ENCODE data around the gene UTP25. TPM values are rescaled to one million over a fixed set of nuclear protein-coding genes. Genes with fewer than 3 reads are reported as not detected.

Gene UTP25
- total and polyA plus RNA-seq, 2 experiments from 2014 or later, result 3.6 to 8.9 TPM

DNA sequence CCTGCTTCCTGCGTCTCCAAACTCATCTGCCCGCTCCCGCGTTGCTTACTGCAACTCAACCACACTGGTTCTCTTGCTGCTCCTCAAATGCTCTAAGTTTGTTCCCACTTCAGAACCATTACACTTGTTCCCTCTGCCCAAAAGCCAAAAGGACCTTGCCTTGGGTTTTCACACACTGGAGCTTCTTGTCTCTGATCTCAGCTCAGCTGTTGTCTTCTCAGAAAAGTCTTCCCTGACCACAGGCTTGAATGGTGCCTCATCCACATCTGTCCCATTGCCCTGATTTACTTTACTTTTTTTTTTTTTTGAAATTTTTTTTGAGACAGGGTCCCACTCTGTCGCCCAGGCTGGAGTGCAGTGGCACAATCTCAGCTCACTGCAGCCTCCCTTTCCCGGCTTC is 66.0 kb downstream of the UTP25 start:
- Mint-ChIP-seq H3K4me1 (peaks cover 2% of the 10 kb centered on the region; the same call in 2 of the 3 replicates), H3K36me3 (ENCODE audit: low read depth) (no peaks in the 10 kb centered on the region), H3K27me3 (ENCODE audit: insufficient read depth, low read depth, poor library complexity) (peaks cover 2% of the 10 kb centered on the region), H3K4me3 (no peak overlapping the region), H3K27ac (no peak overlapping the region), H3K9me3 (no peaks in the 10 kb centered on the region)
- no peaks in the 10 kb centered on the region for H3K9me2 ChIP-seq (ENCODE audit: insufficient read depth)
- H3K27ac ChIP-seq (ENCODE audit: low read depth), result no peak overlapping the region
- peaks cover 10% of the 10 kb centered on the region for H3K27me3 ChIP-seq (ENCODE audit: insufficient read depth)
- no peaks in the 10 kb centered on the region for H4K20me1 ChIP-seq (replicated peaks; ENCODE audit: insufficient read depth)
- peaks cover 3% of the 10 kb centered on the region; the same call in 1 of the 2 replicates for H3K4me1 ChIP-seq (ENCODE audit: insufficient read depth)
- TF ChIP-seq NANOG (IDR thresholded peaks at IDR 0.05; ENCODE audit: borderline replicate concordance) (no peak), POLR2AphosphoS5 (IDR thresholded peaks at IDR 0.05; ENCODE audit: low read depth) (no peak), ZNF331 (CRISPR knock-in tag; IDR thresholded peaks at IDR 0.05; ENCODE audit: low read depth) (no peak), EZH2phosphoT487 (IDR thresholded peaks at IDR 0.05; ENCODE audit: unreplicated experiment) (no peak), ZNF114 (CRISPR knock-in tag; IDR thresholded peaks at IDR 0.05) (no peak)
- TF ChIP-seq, protein P1, sequence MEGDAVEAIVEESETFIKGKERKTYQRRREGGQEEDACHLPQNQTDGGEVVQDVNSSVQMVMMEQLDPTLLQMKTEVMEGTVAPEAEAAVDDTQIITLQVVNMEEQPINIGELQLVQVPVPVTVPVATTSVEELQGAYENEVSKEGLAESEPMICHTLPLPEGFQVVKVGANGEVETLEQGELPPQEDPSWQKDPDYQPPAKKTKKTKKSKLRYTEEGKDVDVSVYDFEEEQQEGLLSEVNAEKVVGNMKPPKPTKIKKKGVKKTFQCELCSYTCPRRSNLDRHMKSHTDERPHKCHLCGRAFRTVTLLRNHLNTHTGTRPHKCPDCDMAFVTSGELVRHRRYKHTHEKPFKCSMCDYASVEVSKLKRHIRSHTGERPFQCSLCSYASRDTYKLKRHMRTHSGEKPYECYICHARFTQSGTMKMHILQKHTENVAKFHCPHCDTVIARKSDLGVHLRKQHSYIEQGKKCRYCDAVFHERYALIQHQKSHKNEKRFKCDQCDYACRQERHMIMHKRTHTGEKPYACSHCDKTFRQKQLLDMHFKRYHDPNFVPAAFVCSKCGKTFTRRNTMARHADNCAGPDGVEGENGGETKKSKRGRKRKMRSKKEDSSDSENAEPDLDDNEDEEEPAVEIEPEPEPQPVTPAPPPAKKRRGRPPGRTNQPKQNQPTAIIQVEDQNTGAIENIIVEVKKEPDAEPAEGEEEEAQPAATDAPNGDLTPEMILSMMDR (conservative IDR thresholded peaks at IDR 0.05; ENCODE audit: low read depth in 2 of 2), result no peak
- TF ChIP-seq, protein P2, sequence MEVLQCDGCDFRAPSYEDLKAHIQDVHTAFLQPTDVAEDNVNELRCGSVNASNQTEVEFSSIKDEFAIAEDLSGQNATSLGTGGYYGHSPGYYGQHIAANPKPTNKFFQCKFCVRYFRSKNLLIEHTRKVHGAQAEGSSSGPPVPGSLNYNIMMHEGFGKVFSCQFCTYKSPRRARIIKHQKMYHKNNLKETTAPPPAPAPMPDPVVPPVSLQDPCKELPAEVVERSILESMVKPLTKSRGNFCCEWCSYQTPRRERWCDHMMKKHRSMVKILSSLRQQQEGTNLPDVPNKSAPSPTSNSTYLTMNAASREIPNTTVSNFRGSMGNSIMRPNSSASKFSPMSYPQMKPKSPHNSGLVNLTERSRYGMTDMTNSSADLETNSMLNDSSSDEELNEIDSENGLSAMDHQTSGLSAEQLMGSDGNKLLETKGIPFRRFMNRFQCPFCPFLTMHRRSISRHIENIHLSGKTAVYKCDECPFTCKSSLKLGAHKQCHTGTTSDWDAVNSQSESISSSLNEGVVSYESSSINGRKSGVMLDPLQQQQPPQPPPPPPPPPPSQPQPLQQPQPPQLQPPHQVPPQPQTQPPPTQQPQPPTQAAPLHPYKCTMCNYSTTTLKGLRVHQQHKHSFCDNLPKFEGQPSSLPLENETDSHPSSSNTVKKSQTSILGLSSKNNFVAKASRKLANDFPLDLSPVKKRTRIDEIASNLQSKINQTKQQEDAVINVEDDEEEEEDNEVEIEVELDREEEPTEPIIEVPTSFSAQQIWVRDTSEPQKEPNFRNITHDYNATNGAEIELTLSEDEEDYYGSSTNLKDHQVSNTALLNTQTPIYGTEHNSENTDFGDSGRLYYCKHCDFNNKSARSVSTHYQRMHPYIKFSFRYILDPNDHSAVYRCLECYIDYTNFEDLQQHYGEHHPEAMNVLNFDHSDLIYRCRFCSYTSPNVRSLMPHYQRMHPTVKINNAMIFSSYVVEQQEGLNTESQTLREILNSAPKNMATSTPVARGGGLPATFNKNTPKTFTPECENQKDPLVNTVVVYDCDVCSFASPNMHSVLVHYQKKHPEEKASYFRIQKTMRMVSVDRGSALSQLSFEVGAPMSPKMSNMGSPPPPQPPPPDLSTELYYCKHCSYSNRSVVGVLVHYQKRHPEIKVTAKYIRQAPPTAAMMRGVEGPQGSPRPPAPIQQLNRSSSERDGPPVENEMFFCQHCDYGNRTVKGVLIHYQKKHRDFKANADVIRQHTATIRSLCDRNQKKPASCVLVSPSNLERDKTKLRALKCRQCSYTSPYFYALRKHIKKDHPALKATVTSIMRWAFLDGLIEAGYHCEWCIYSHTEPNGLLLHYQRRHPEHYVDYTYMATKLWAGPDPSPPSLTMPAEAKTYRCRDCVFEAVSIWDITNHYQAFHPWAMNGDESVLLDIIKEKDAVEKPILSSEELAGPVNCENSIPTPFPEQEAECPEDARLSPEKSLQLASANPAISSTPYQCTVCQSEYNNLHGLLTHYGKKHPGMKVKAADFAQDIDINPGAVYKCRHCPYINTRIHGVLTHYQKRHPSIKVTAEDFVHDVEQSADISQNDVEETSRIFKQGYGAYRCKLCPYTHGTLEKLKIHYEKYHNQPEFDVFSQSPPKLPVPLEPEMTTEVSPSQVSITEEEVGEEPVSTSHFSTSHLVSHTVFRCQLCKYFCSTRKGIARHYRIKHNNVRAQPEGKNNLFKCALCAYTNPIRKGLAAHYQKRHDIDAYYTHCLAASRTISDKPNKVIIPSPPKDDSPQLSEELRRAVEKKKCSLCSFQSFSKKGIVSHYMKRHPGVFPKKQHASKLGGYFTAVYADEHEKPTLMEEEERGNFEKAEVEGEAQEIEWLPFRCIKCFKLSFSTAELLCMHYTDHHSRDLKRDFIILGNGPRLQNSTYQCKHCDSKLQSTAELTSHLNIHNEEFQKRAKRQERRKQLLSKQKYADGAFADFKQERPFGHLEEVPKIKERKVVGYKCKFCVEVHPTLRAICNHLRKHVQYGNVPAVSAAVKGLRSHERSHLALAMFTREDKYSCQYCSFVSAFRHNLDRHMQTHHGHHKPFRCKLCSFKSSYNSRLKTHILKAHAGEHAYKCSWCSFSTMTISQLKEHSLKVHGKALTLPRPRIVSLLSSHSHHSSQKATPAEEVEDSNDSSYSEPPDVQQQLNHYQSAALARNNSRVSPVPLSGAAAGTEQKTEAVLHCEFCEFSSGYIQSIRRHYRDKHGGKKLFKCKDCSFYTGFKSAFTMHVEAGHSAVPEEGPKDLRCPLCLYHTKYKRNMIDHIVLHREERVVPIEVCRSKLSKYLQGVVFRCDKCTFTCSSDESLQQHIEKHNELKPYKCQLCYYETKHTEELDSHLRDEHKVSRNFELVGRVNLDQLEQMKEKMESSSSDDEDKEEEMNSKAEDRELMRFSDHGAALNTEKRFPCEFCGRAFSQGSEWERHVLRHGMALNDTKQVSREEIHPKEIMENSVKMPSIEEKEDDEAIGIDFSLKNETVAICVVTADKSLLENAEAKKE (CRISPR knock-in tag; IDR thresholded peaks at IDR 0.05), result no peak
- TF ChIP-seq, protein P3, sequence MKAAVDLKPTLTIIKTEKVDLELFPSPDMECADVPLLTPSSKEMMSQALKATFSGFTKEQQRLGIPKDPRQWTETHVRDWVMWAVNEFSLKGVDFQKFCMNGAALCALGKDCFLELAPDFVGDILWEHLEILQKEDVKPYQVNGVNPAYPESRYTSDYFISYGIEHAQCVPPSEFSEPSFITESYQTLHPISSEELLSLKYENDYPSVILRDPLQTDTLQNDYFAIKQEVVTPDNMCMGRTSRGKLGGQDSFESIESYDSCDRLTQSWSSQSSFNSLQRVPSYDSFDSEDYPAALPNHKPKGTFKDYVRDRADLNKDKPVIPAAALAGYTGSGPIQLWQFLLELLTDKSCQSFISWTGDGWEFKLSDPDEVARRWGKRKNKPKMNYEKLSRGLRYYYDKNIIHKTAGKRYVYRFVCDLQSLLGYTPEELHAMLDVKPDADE (IDR thresholded peaks at IDR 0.05), result no peak
- no peak overlapping the region for H3K4me2 ChIP-seq
- H2AFZ ChIP-seq, result peak overlapping the region; percentile 81
- H3F3A ChIP-seq (replicated peaks; ENCODE audit: low read depth), result no peaks in the 10 kb centered on the region
- no peaks in the 10 kb centered on the region for H3K79me2 ChIP-seq (replicated peaks; ENCODE audit: insufficient read depth)
- DNase-seq (ENCODE audit: low spot score) (no peak), ATAC-seq (no peak)
- no peaks in the 10 kb centered on the region for H3K36me3 ChIP-seq (ENCODE audit: insufficient read depth)
- H3K4me3 ChIP-seq, result no peak overlapping the region
